GM23338 (cell line): ENCODE results near the gene REPIN1. TPM values are rescaled to one million over a fixed set of nuclear protein-coding genes. Genes with fewer than 3 reads are reported as not detected.

Experiments used
- ATAC-seq: fragments of 200-7000 bp; cut with Tn5 transposase; 3 replicates; pipeline ENCODE4 v1.9.1; 2020
- DNase-seq: peaks from one replicate; pipeline ENCODE4 v3.0.0-alpha.2; 2015; ENCODE audit warnings: low spot score
- H2AFZ ChIP-seq: fragments of 200-600 bp; sonication (generic); 2 replicates; pipeline ENCODE4 v1.8.0; 2016; ENCODE audit warnings: antibody characterized with exemption, mild to moderate bottlenecking, moderate library complexity
- H3F3A ChIP-seq: fragments of 200-600 bp; sonication (generic); replicated peaks from 2 replicates; pipeline ENCODE4 v1.8.0; 2017; ENCODE audit warnings: antibody characterized with exemption, mixed run types, low read depth
- H3K27ac ChIP-seq: fragments of 200-600 bp; sonication (generic); 2 replicates; pipeline ENCODE4 v1.6.1; 2016; ENCODE audit warnings: low read depth
- H3K27me3 ChIP-seq: fragments of 200-600 bp; sonication (generic); 2 replicates; pipeline ENCODE4 v1.8.0; 2016; ENCODE audit warnings: mild to moderate bottlenecking, mixed run types, moderate library complexity; ENCODE audit not compliant: insufficient read depth
- H3K36me3 ChIP-seq: fragments of 200-600 bp; sonication (generic); 2 replicates; pipeline ENCODE4 v1.8.0; 2016; ENCODE audit warnings: mild to moderate bottlenecking; ENCODE audit not compliant: insufficient read depth
- H3K4me1 ChIP-seq: fragments of 200-600 bp; sonication (generic); 2 replicates; pipeline ENCODE4 v1.8.0; 2016; ENCODE audit warnings: mild to moderate bottlenecking, moderate library complexity; ENCODE audit not compliant: insufficient read depth
- H3K4me2 ChIP-seq: fragments of 200-600 bp; sonication (generic); 2 replicates; pipeline ENCODE4 v1.7.1; 2017; ENCODE audit warnings: mixed run types
- H3K4me3 ChIP-seq: fragments of 200-600 bp; sonication (generic); 2 replicates; pipeline ENCODE4 v1.6.1; 2016; ENCODE audit warnings: mixed run types
- H3K79me2 ChIP-seq: fragments of 200-600 bp; sonication (generic); replicated peaks from 2 replicates; pipeline ENCODE4 v1.8.0; 2017; ENCODE audit warnings: mild to moderate bottlenecking; ENCODE audit not compliant: insufficient read depth
- H3K9me2 ChIP-seq: fragments of 200-600 bp; sonication (generic); 2 replicates; pipeline ENCODE4 v1.8.0; 2017; ENCODE audit not compliant: insufficient read depth
- H4K20me1 ChIP-seq: fragments of 200-600 bp; sonication (generic); replicated peaks from 2 replicates; pipeline ENCODE4 v1.8.0; 2017; ENCODE audit warnings: mild to moderate bottlenecking; ENCODE audit not compliant: insufficient read depth
- H3K27ac Mint-ChIP-seq: 2 replicates; pipeline ENCODE4 v1.8.0; 2020; ENCODE audit warnings: inconsistent platforms, mild to moderate bottlenecking, moderate library complexity, mixed read lengths
- H3K27me3 Mint-ChIP-seq: 3 replicates; pipeline ENCODE4 v1.8.0; 2022; ENCODE audit warnings: low read depth, mild to moderate bottlenecking, moderate library complexity, mixed read lengths, inconsistent platforms; ENCODE audit not compliant: insufficient read depth, poor library complexity
- H3K36me3 Mint-ChIP-seq: 3 replicates; pipeline ENCODE4 v1.8.0; 2021; ENCODE audit warnings: low read depth, mild to moderate bottlenecking, inconsistent platforms, moderate library complexity, mixed read lengths
- H3K4me1 Mint-ChIP-seq: 3 replicates; pipeline ENCODE4 v1.8.0; 2020; ENCODE audit warnings: mild to moderate bottlenecking, inconsistent platforms, mixed read lengths
- H3K4me3 Mint-ChIP-seq: 3 replicates; pipeline ENCODE4 v1.8.0; 2021; ENCODE audit warnings: moderate library complexity, mild to moderate bottlenecking, inconsistent platforms, mixed read lengths
- H3K9me3 Mint-ChIP-seq: 3 replicates; pipeline ENCODE4 v1.8.0; 2020; ENCODE audit warnings: moderate library complexity, mild to moderate bottlenecking, inconsistent platforms, mixed read lengths
- CREB1 ChIP-seq: fragments of 250-450 bp; sonication (Bioruptor Pico); IDR thresholded peaks from 2 replicates; pipeline ENCODE4 v1.5.0; 2020; ENCODE audit warnings: low read depth, mild to moderate bottlenecking, moderate library complexity
- EZH2 ChIP-seq: fragments of 200-600 bp; sonication (generic); IDR thresholded peaks from one replicate; pipeline ENCODE4 v1.8.0; 2017; ENCODE audit warnings: antibody characterized with exemption, mild to moderate bottlenecking, low read depth; ENCODE audit not compliant: unreplicated experiment
- JUNB ChIP-seq: IDR thresholded peaks from one replicate; pipeline ENCODE4 v1.6.1; 2016; ENCODE audit warnings: antibody characterized with exemption; ENCODE audit not compliant: unreplicated experiment
- NANOG ChIP-seq: IDR thresholded peaks from 2 replicates; pipeline ENCODE4 v1.6.1; 2016; ENCODE audit warnings: antibody characterized with exemption, borderline replicate concordance
- POLR2AphosphoS5 ChIP-seq: IDR thresholded peaks from 2 replicates; pipeline ENCODE4 v1.6.1; 2016; ENCODE audit warnings: antibody characterized with exemption, low read depth
- STAT1 ChIP-seq: IDR thresholded peaks from one replicate; pipeline ENCODE4 v1.6.1; 2016; ENCODE audit warnings: antibody characterized with exemption; ENCODE audit not compliant: unreplicated experiment
- ZNF331 ChIP-seq: fragments of 250-450 bp; sonication (Bioruptor Pico); IDR thresholded peaks from 2 replicates; pipeline ENCODE4 v1.5.0; 2020; ENCODE audit warnings: low read depth, mild to moderate bottlenecking, moderate library complexity
- long read RNA-seq: library from polyadenylated mRNA; unstranded; transcript quantifications from one replicate; pipeline ENCODE4 v2.0.0, GENCODE V29; 2020; ENCODE audit not compliant: unreplicated experiment
- polyA plus RNA-seq: library from polyadenylated mRNA; unstranded; fragments of >200 nt; fragmentation: Nextera tagmentation; extraction: Ambion mirVana; gene quantifications from 2 replicates; pipeline ENCODE4 v1.2.1, GENCODE V29; 2016
- total RNA-seq: library from RNA; depleted of rRNA; stranded (reverse); fragments of >200 nt; shearing (Covaris generic); gene quantifications from 2 replicates; pipeline ENCODE4 v1.2.3, GENCODE V29; 2014; rRNA removed
- TF ChIP-seq, protein P1 (sequence below): fragments of 250-450 bp; sonication (Bioruptor Pico); IDR thresholded peaks from 2 replicates; pipeline ENCODE4 v1.5.0; 2020; ENCODE audit warnings: mild to moderate bottlenecking, moderate library complexity

REPIN1 gene
- 143 and 156 TPM in 2 replicates for total RNA-seq
- polyA plus RNA-seq, result 29.2 and 29.8 TPM in 2 replicates
- long read RNA-seq, partial matches to known transcripts, result 0 of 16 reads
- long read RNA-seq, other reads (novel, unspliced or antisense), result 4 of 16 reads

DNA sequence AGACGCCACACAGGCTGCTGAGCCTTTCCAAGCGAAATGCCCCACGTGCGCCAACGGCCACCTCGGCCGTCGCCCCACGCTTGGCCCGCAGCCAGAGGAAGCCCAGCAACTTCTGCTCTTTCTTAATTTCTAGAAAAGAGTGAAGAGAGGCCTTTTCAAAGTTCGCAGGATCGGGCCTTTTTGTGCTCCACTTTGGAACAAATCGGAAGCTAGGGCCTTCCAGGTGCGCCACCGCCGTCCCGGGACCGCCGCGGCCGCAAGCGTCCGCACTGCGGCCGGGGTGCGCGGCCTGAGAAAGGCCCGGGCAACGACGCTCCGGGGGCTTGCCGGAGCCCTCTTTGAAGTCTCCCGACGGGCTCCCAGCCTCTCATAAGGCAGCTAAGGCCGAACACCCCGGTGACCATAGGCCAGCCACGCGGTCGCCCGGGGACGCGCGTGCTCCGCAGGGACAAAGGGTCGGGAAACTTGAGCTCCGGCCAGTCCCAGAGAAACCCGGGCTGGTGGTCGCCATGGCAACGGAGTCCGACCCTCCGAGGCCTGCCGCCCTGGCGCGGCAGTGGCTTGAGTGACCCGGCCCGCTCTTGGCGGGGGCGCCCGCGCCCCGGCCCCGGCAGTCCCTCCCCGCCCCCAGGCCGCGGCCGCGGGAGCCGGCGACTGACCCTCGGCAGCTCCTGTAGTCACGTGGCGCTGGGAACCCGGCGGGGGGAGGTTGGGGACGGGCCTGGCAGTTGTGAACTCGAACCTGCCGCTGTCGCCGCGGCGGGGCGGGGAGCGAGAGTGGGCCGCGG is at the start of gene REPIN1:
Gene REPIN1, plus strand, starts transcription at position 727 of the 788 bp plus-strand sequence. CDS start 890 bp downstream, outside the sequence.
- H3K27me3 Mint-ChIP-seq, result peaks cover 18% of the 10 kb centered on the region
- Histone ChIP-seq H3K9me2 (no peaks in the 10 kb centered on the region), H3K79me2 (peaks cover 37% of the 10 kb centered on the region), H3K4me1 (peaks cover 45% of the 10 kb centered on the region), H3F3A (peaks cover 19% of the 10 kb centered on the region), H3K4me3 (peak within 1 kb of the TSS; percentile 81), H3K4me2 (peak within 1 kb of the TSS; percentile 96), H3K36me3 (0 out of 2 replicates have a peak, but pooled peaks cover 3% of the 10 kb centered on the region), H2AFZ (no peak within 1 kb of the TSS; the same call in 1 of the 2 replicates), H3K27me3 (no peaks in the 10 kb centered on the region), H4K20me1 (peaks cover 5% of the 10 kb centered on the region), H3K27ac (peak within 1 kb of the TSS; percentile 96)
- H3K27ac Mint-ChIP-seq, result peak within 1 kb of the TSS; percentile 100
- peak; percentile 3; the same call in 1 of the 2 replicates for TF ChIP-seq CREB1 (CRISPR knock-in tag)
- peak; percentile 50 for TF ChIP-seq POLR2AphosphoS5
- no peak for TF ChIP-seq ZNF331 (CRISPR knock-in tag)
- H3K4me1 Mint-ChIP-seq, result peaks cover 53% of the 10 kb centered on the region
- peaks cover 34% of the 10 kb centered on the region for H3K36me3 Mint-ChIP-seq
- ATAC-seq (peak; percentile 42), DNase-seq (peak; percentile 84)
- H3K4me3 Mint-ChIP-seq, result peak within 1 kb of the TSS; percentile 98
- H3K9me3 Mint-ChIP-seq, result no peaks in the 10 kb centered on the region

DNA sequence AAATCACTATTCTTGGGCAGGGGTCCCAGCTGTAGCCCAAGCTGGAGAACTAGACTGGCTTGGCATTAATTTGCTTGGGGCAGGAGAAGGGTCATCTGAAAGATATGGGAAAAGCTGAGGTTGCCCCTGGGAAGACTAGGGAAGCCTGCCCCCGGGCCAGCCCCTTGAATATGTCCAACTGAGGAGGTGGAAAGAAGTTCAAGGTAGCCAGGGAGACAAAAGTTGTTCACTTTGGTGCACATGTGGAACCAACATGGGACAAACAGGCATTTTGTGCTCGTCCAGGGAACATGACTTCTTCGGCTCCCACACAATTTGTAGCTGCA is 46.9 kb upstream of the REPIN1 start:
- H3K4me1 Mint-ChIP-seq, result peaks cover 37% of the 10 kb centered on the region
- no peak overlapping the region for H2AFZ ChIP-seq
- 0 out of 2 replicates have a peak, but pooled peaks cover 2% of the 10 kb centered on the region for H3K27me3 ChIP-seq
- no peak for TF ChIP-seq EZH2
- TF ChIP-seq STAT1, result no peak
- no peak for TF ChIP-seq JUNB
- no peak for TF ChIP-seq NANOG
- TF ChIP-seq, protein P1, sequence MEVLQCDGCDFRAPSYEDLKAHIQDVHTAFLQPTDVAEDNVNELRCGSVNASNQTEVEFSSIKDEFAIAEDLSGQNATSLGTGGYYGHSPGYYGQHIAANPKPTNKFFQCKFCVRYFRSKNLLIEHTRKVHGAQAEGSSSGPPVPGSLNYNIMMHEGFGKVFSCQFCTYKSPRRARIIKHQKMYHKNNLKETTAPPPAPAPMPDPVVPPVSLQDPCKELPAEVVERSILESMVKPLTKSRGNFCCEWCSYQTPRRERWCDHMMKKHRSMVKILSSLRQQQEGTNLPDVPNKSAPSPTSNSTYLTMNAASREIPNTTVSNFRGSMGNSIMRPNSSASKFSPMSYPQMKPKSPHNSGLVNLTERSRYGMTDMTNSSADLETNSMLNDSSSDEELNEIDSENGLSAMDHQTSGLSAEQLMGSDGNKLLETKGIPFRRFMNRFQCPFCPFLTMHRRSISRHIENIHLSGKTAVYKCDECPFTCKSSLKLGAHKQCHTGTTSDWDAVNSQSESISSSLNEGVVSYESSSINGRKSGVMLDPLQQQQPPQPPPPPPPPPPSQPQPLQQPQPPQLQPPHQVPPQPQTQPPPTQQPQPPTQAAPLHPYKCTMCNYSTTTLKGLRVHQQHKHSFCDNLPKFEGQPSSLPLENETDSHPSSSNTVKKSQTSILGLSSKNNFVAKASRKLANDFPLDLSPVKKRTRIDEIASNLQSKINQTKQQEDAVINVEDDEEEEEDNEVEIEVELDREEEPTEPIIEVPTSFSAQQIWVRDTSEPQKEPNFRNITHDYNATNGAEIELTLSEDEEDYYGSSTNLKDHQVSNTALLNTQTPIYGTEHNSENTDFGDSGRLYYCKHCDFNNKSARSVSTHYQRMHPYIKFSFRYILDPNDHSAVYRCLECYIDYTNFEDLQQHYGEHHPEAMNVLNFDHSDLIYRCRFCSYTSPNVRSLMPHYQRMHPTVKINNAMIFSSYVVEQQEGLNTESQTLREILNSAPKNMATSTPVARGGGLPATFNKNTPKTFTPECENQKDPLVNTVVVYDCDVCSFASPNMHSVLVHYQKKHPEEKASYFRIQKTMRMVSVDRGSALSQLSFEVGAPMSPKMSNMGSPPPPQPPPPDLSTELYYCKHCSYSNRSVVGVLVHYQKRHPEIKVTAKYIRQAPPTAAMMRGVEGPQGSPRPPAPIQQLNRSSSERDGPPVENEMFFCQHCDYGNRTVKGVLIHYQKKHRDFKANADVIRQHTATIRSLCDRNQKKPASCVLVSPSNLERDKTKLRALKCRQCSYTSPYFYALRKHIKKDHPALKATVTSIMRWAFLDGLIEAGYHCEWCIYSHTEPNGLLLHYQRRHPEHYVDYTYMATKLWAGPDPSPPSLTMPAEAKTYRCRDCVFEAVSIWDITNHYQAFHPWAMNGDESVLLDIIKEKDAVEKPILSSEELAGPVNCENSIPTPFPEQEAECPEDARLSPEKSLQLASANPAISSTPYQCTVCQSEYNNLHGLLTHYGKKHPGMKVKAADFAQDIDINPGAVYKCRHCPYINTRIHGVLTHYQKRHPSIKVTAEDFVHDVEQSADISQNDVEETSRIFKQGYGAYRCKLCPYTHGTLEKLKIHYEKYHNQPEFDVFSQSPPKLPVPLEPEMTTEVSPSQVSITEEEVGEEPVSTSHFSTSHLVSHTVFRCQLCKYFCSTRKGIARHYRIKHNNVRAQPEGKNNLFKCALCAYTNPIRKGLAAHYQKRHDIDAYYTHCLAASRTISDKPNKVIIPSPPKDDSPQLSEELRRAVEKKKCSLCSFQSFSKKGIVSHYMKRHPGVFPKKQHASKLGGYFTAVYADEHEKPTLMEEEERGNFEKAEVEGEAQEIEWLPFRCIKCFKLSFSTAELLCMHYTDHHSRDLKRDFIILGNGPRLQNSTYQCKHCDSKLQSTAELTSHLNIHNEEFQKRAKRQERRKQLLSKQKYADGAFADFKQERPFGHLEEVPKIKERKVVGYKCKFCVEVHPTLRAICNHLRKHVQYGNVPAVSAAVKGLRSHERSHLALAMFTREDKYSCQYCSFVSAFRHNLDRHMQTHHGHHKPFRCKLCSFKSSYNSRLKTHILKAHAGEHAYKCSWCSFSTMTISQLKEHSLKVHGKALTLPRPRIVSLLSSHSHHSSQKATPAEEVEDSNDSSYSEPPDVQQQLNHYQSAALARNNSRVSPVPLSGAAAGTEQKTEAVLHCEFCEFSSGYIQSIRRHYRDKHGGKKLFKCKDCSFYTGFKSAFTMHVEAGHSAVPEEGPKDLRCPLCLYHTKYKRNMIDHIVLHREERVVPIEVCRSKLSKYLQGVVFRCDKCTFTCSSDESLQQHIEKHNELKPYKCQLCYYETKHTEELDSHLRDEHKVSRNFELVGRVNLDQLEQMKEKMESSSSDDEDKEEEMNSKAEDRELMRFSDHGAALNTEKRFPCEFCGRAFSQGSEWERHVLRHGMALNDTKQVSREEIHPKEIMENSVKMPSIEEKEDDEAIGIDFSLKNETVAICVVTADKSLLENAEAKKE (CRISPR knock-in tag), result no peak
- no peak overlapping the region for H3K4me3 Mint-ChIP-seq
- no peaks in the 10 kb centered on the region for H4K20me1 ChIP-seq
- H3K27ac Mint-ChIP-seq, result no peak overlapping the region
- DNase-seq, result no peak
- H3K4me1 ChIP-seq, result peaks cover 53% of the 10 kb centered on the region
- peaks cover 36% of the 10 kb centered on the region for H3K79me2 ChIP-seq
- no peaks in the 10 kb centered on the region for H3K9me3 Mint-ChIP-seq
- peaks cover 13% of the 10 kb centered on the region for H3K27me3 Mint-ChIP-seq
- H3K9me2 ChIP-seq, result peaks cover 8% of the 10 kb centered on the region; the same call in 1 of the 2 replicates
- H3K27ac ChIP-seq, result no peak overlapping the region
- ATAC-seq, result no peak
- peaks cover 9% of the 10 kb centered on the region; the same call in 1 of the 3 replicates for H3K36me3 Mint-ChIP-seq
- H3K4me2 ChIP-seq, result peak overlapping the region; percentile 98
- H3K36me3 ChIP-seq, result peaks cover 9% of the 10 kb centered on the region; the same call in 1 of the 2 replicates
- no peak overlapping the region for H3K4me3 ChIP-seq
- peaks cover 14% of the 10 kb centered on the region for H3F3A ChIP-seq
